Measurements from ENCODE around the gene CNTNAP2.

DNA sequence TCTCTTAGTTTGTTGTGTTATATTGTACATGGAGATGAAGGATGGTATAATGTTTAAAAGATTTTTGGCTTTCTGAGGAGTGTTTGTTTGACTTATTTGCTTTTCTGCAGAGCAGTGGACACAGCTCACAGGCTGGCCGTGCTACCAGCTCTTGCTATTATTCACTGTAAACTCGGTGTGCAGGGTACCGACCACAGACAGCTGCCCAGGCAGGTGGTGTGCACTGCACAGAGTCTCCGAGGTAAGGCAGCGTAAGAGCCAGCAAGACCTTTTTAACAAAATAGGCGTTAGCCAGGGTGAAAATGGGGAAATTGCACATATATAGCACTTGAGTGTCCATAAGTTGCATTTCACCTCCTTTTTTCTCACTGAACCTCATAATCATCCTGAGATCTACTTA is 438.0 kb downstream of the CNTNAP2 start:
- TF ChIP-seq CTCF (conservative IDR thresholded peaks at IDR 0.05) (no peak), ZFX (IDR thresholded peaks at IDR 0.05) (no peak)

Measured in C4-2B (cell line).